ENCODE measurements around the gene C10orf90.

GRCh38 chr10:126691456-126691855 lies 21.0 kb upstream of the C10orf90 start:
- TF ChIP-seq, protein P1, sequence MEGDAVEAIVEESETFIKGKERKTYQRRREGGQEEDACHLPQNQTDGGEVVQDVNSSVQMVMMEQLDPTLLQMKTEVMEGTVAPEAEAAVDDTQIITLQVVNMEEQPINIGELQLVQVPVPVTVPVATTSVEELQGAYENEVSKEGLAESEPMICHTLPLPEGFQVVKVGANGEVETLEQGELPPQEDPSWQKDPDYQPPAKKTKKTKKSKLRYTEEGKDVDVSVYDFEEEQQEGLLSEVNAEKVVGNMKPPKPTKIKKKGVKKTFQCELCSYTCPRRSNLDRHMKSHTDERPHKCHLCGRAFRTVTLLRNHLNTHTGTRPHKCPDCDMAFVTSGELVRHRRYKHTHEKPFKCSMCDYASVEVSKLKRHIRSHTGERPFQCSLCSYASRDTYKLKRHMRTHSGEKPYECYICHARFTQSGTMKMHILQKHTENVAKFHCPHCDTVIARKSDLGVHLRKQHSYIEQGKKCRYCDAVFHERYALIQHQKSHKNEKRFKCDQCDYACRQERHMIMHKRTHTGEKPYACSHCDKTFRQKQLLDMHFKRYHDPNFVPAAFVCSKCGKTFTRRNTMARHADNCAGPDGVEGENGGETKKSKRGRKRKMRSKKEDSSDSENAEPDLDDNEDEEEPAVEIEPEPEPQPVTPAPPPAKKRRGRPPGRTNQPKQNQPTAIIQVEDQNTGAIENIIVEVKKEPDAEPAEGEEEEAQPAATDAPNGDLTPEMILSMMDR (IDR thresholded peaks at IDR 0.05) = no peak
- no peak for TF ChIP-seq ZFX (IDR thresholded peaks at IDR 0.05; ENCODE audit: borderline replicate concordance)

Measured in 22Rv1 (cell line).